DMS53 (cell line): ENCODE measurements around the gene NPC1.
"Not testable (repeated sequence)": the region's sequence is repeated elsewhere in the genome, so short reads cannot be mapped to it uniquely, and the experiment has no call there.

Source experiments
- DNase-seq: peaks from one replicate; lab custom pipeline; 2025; lab: John Stamatoyannopoulos, UW

NPC1 gene

GRCh38 chr18:23523429-23524212, 62.7 kb downstream of the NPC1 start:
- no peak for DNase-seq

- no peak for DNase-seq
Observed at GRCh38 chr18:23521907-23522306, 64.4 kb downstream of the NPC1 start.

GRCh38 chr18:23521271-23521670, 65.0 kb downstream of the NPC1 start:
- no peak for DNase-seq

- DNase-seq, result no peak
Observed at GRCh38 chr18:23519734-23520133, 66.6 kb downstream of the NPC1 start.

GRCh38 chr18:23515911-23516546, 70.3 kb downstream of the NPC1 start:
- peak; percentile 85 for DNase-seq

- DNase-seq, result no peak
Observed at GRCh38 chr18:23512641-23513040, 73.7 kb downstream of the NPC1 start.

GRCh38 chr18:23512216-23512615, 74.1 kb downstream of the NPC1 start:
- not testable (repeated sequence) for DNase-seq

GRCh38 chr18:23510923-23511322, 75.4 kb downstream of the NPC1 start:
- not testable (repeated sequence) for DNase-seq

- DNase-seq, result no peak
Observed at GRCh38 chr18:23506393-23506792, 79.9 kb downstream of the NPC1 start.

- no peak for DNase-seq
Observed at GRCh38 chr18:23504720-23505119, 81.6 kb downstream of the NPC1 start.

GRCh38 chr18:23503963-23504344, 82.4 kb downstream of the NPC1 start:
- no peak for DNase-seq

GRCh38 chr18:23503038-23503962, 83.0 kb downstream of the NPC1 start, which contains the start of gene RMC1:
Gene RMC1, plus strand, starts transcription at chr18:23503511. Its CDS starts 108 bp downstream, at chr18:23503619.
- peak; percentile 96 for DNase-seq

GRCh38 chr18:23502516-23503037, 83.7 kb downstream of the NPC1 start:
- DNase-seq, result peak; percentile 38

- no peak for DNase-seq
Observed at GRCh38 chr18:23501626-23502025, 84.7 kb downstream of the NPC1 start.

- no peak for DNase-seq
Observed at GRCh38 chr18:23499291-23499781, 87.0 kb downstream of the NPC1 start.

- DNase-seq, result peak; percentile 81
Observed at GRCh38 chr18:23498877-23499276, 87.4 kb downstream of the NPC1 start.

- DNase-seq, result no peak
Observed at GRCh38 chr18:23498117-23498516, 88.2 kb downstream of the NPC1 start.

- no peak for DNase-seq
Observed at GRCh38 chr18:23495723-23496440, 90.4 kb downstream of the NPC1 start.

- DNase-seq, result peak; percentile 39
Observed at GRCh38 chr18:23494992-23495391, 91.3 kb downstream of the NPC1 start.

- no peak for DNase-seq
Observed at GRCh38 chr18:23493654-23494053, 92.7 kb downstream of the NPC1 start.

GRCh38 chr18:23489586-23489985, 96.7 kb downstream of the NPC1 start:
- not testable (repeated sequence) for DNase-seq
